Cerebellar nuclear complex (tissue), 1 donor: ENCODE data around the gene ZNF792.
"Not testable (repeated sequence)": the region's sequence is repeated elsewhere in the genome, so short reads cannot be mapped to it uniquely, and the experiment has no call there.

Experiments used
- DNase-seq, 2 experiments: peaks; one replicate each; lab custom pipeline; 2025; lab: John Stamatoyannopoulos, UW

The ZNF792 gene

GRCh38 chr19:34963573-34964406 lies at the start of gene ZNF792:
ZNF792 (minus strand) TSS chr19:34964229; CDS start chr19:34963662, 567 bp downstream.
- no peak for DNase-seq

GRCh38 chr19:35013041-35013819 lies 49.2 kb upstream of the ZNF792 start:
- DNase-seq: no peak

DNA sequence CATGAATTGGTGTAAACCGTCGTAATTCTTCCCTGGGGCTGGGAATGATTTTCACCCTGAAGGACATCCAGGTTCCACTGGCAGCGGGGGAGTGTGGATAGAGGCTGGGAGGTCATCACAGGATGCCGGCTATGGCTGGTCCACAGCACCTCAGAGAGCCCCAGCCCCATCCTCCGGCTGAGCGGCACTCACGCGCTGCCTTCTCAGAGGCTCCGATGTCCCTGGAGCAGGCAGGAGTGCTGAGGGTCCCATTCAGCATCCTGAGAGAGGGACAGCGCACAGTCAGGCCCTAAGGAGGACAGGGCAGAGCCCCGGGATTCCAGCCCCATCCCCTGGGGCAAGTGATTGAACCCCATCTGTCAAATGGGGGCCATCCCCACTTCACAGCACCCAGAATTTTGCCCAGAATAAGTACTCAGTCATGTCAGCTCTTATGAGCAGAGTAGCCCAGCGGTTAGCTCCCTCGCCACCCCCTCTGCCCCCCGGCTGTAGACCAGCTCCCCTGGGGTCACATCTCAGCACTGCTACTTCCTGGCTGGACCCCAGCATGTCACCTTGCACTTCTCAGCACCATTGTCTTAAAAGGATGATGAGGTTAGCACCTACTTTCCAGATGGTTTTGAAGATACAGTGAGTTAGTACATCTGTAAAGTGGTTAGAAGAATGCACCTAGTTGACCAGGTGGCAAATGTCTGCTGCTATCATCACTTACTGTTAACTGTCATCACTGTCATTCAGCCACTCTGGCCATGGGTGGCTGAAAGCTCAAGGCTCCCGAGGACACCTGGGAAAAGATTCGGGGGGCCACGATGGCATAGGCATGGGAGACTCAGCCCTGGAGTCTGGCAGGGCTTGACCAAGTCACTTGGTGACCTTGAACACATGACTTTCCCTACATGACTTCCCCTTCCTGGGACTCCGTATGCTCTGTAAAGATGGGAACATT lies 48.0 kb upstream of the ZNF792 start:
- DNase-seq: no peak

- DNase-seq: no peak
These were observed 47.2 kb upstream of the ZNF792 start for GRCh38 chr19:35011091-35011689.

- no peak for DNase-seq
These were observed 45.7 kb upstream of the ZNF792 start for GRCh38 chr19:35009424-35010415.

GRCh38 chr19:35008891-35009341 lies 44.9 kb upstream of the ZNF792 start:
- no peak for DNase-seq

- DNase-seq: not testable (repeated sequence)
These were observed 43.4 kb upstream of the ZNF792 start for GRCh38 chr19:35007427-35007826.

GRCh38 chr19:35006999-35007365 lies 43.0 kb upstream of the ZNF792 start:
- DNase-seq: no peak

- no peak for DNase-seq
These were observed 42.4 kb upstream of the ZNF792 start for GRCh38 chr19:35006342-35006998.

DNA sequence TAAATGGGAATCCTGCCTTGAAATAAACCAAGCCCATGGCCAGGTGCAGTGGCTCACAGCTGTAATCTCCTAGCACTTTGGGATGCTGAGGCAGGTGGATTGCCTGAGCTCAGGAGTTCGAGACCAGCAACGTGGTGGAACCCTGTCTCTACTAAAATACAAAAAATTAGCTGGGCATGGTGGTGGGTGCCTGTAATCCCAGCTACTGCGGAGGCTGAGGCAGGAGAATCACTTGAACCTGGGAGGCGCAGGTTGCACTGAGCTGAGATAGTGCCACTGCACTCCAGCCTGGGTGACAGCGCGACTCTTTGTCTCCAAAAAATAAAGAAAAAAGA lies 41.9 kb upstream of the ZNF792 start:
- not testable (repeated sequence) for DNase-seq

DNA sequence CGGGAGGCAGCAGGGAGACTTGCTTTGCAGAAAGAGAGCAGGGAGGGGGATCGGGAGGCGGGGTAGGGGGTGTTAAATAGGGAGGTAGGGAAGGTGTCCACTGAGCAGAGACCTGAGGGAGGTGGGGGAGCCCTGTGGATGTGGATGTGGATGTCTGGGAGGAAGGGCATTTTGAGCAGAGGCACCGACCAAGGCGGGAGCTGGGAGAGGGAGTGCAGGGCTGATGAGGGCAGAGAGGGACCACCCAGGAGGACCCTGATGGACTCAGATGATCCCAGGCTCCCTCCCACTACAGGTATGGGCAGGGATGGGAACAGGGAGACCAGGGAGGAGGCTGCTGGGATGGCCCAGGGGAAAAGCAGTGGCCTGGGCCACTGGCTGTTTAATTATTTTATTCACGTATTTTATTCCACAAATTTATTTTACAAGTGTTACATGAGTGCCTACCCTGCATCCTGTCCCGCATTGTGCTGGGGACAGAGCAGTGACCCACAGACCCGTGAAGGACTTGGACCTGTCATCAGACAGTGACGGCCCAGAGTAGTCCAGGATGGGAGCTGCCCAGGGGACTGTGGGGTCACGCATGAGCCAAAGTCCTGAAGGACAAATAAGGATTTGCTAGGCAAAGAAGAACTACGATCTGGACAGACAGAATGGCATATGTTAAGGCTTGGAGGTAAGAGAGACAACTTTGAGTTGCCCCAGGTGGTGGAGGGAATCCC lies 41.4 kb upstream of the ZNF792 start:
- no peak for DNase-seq

- DNase-seq: no peak
These were observed 40.7 kb upstream of the ZNF792 start for GRCh38 chr19:35004517-35005255.

DNA sequence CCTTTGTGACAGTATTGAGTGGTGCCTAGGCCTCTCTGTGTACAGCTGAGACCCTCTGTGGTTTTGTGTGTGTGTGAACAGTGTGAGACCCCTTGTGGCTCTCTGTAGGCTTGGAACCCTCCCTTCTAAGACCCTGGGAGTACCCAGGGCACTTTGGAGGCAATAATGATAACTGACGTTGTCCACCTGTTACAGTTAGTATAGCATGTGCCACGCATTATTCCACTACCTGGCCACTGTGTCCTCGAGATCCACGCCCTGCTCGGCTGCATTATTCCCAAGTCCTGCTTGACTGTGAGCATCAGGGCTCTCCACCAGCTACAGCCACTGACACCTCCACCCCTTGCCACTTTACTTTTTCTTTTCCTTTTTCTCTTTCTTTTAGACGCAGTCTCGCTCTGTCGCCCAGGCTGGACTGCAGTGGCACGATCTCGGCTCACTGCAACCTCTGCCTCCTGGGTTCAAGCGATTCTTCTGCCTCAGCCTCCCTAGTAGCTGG lies 38.1 kb upstream of the ZNF792 start:
- no peak for DNase-seq

DNA sequence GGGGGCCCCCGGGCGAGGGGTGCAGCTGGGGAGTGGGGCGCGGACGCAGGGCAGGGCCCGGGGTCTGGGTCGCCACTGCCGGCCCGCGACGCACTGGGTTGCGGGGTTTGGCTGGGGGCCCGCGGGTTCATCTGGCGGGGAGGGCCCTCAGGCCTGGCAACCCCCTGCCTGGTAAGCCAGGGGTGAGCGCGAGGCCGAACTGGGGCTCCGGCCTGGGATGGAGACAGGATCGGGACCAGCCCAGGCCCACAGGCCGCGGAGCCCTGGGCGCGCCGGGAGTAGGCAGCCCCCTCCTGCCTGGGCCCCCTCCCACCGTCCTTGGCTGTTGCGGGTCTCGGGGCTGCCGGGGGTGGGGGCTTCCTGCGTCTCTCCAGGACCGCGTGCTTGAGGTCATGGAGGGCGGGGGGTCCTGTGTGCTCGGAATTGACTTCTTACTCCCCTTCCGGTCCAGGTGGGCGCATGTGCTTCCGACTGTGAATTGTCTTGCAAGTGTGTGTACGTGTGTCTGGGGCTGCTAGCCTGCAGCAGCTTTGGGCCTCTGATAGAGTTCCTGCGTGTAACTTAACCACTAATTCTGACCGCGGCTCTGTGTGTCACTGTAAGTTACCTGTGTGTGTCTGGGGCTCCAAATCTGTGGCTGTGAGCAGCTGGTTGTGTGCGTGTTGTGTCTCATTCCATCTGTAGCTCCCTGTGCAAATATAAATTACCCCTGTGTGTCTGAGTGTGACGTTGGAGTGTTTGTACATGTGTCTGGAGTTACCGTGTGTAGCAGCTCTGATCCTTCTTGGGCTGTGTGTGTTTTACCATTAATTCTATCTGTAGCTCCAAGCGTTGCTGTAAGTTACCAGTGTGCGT lies 36.8 kb upstream of the ZNF792 start:
- no peak for DNase-seq

GRCh38 chr19:35000338-35000646 lies 36.3 kb upstream of the ZNF792 start:
- DNase-seq: no peak

DNA sequence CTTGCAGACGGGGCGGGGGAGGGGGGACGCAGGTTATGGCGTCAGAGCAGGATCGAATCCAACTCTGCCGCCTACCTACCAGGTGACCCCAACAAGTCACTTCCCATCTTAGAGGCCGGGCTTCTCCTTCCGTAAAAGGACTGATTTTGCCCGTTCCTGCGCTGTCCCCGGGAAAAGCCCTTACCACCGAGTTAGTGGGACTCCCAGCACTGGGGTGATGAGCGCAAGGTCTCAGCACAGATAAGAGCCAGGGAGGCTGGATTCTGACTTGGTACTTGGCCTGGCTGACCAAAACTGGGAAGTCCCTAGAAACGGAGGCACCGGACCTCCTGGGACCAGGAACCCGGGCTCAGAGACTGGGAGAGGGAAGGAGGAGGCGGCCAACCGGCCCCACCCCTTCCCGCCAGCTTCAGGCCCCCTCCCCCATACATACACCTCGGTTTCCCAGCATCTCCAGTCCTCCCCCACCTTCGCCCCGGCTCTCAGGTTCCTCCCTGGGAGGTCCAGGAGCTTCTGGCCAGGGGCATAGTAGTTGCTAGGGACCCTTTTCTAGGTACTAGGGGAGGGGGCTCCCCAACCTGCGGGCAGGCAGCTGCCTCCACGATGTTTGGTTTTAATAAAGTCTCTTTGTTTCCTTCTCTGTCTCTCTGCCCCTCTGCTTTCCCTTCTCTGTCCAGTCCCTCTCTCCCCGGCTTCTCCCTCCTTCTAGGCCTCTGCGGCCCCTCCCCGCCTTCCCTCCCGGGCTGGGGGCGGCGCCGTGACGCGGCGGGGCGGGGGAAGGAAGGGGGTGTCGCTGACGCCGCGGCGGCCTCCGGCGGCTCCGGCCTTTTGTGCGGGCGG lies 35.7 kb upstream of the ZNF792 start, which contains the start of gene GRAMD1A:
TSS of gene GRAMD1A (plus strand) at position 826 of the 840 bp plus-strand sequence. CDS start 156 bp downstream, outside the sequence.
- DNase-seq: peak; percentile 21 to 35
